ENCODE data around the gene TMEM235.

GRCh38 chr17:78279360-78279990, 48.0 kb downstream of the TMEM235 start:
- TF ChIP-seq CTCF (IDR thresholded peaks at IDR 0.05) (no peak), POLR2A (IDR thresholded peaks at IDR 0.05) (no peak)

All from heart left ventricle (tissue), 13 donors.